RWPE2 (cell line): ENCODE results near the gene GGTLC1.

Experiments used
- ATAC-seq: fragments of 200-7000 bp; cut with Tn5 transposase; 3 replicates; pipeline ENCODE4 v1.9.1; 2021; ENCODE audit warnings: low read depth
- DNase-seq: peaks from one replicate; pipeline ENCODE4 v3.0.0-alpha.2; 2020; ENCODE audit warnings: low spot score
- H3K27ac ChIP-seq: fragments of 450-650 bp; 2 replicates; pipeline ENCODE4 v1.5.1; 2017; ENCODE audit warnings: mild to moderate bottlenecking; ENCODE audit not compliant: poor library complexity, severe bottlenecking
- H3K27me3 ChIP-seq: fragments of 250-450 bp; sonication (Bioruptor Pico); 2 replicates; pipeline ENCODE4 v1.5.1; 2021; ENCODE audit warnings: mild to moderate bottlenecking, moderate library complexity; ENCODE audit not compliant: insufficient read depth, poor library complexity, severe bottlenecking
- H3K36me3 ChIP-seq: fragments of 250-450 bp; sonication (Bioruptor Pico); 2 replicates; pipeline ENCODE4 v1.5.1; 2020; ENCODE audit warnings: low read depth, mild to moderate bottlenecking, moderate library complexity
- H3K4me1 ChIP-seq: fragments of 250-450 bp; sonication (Bioruptor Pico); 2 replicates; pipeline ENCODE4 v1.5.1; 2021; ENCODE audit warnings: mild to moderate bottlenecking, moderate library complexity; ENCODE audit not compliant: insufficient read depth, poor library complexity, severe bottlenecking
- H3K4me3 ChIP-seq: fragments of 250-450 bp; sonication (Bioruptor Pico); 2 replicates; pipeline ENCODE4 v1.5.1; 2021; ENCODE audit warnings: mild to moderate bottlenecking, moderate library complexity; ENCODE audit not compliant: severe bottlenecking
- H3K9me3 ChIP-seq: fragments of 250-450 bp; sonication (Bioruptor Pico); 2 replicates; pipeline ENCODE4 v1.5.1; 2021; ENCODE audit warnings: mild to moderate bottlenecking, moderate library complexity; ENCODE audit not compliant: severe bottlenecking
- TF ChIP-seq, protein P1 (sequence below): fragments of 450-650 bp; IDR thresholded peaks from one replicate; pipeline ENCODE4 v1.5.1; 2017; ENCODE audit warnings: mild to moderate bottlenecking, moderate library complexity; ENCODE audit not compliant: poor library complexity, severe bottlenecking

GGTLC1 gene

DNA sequence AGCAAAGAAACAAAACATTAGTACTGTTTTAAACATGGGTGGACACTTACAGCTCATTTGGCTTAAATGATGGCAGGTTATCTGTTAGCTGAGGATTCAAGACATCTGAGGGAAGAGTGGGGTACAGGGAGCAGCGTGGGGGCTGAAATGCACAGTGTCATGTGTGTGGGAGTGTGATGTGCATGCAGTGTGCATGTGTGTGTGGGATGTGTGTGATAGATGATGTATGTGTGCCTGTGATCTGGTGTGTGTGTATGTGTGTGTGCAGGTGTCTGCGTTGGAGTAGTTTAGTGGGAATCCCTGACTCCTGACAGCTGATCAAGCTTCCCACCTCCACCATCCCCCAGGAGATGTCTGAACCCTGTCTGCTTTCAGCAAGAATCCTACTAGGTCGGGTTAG lies 25.4 kb upstream of the GGTLC1 start:
- Histone ChIP-seq H3K36me3 (no peaks in the 10 kb centered on the region), H3K27me3 (no peaks in the 10 kb centered on the region), H3K4me1 (peaks cover 2% of the 10 kb centered on the region), H3K27ac (no peak overlapping the region), H3K4me3 (no peak overlapping the region), H3K9me3 (no peaks in the 10 kb centered on the region)
- TF ChIP-seq, protein P1, sequence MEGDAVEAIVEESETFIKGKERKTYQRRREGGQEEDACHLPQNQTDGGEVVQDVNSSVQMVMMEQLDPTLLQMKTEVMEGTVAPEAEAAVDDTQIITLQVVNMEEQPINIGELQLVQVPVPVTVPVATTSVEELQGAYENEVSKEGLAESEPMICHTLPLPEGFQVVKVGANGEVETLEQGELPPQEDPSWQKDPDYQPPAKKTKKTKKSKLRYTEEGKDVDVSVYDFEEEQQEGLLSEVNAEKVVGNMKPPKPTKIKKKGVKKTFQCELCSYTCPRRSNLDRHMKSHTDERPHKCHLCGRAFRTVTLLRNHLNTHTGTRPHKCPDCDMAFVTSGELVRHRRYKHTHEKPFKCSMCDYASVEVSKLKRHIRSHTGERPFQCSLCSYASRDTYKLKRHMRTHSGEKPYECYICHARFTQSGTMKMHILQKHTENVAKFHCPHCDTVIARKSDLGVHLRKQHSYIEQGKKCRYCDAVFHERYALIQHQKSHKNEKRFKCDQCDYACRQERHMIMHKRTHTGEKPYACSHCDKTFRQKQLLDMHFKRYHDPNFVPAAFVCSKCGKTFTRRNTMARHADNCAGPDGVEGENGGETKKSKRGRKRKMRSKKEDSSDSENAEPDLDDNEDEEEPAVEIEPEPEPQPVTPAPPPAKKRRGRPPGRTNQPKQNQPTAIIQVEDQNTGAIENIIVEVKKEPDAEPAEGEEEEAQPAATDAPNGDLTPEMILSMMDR, result no peak
- no peak for DNase-seq
- no peak for ATAC-seq

DNA sequence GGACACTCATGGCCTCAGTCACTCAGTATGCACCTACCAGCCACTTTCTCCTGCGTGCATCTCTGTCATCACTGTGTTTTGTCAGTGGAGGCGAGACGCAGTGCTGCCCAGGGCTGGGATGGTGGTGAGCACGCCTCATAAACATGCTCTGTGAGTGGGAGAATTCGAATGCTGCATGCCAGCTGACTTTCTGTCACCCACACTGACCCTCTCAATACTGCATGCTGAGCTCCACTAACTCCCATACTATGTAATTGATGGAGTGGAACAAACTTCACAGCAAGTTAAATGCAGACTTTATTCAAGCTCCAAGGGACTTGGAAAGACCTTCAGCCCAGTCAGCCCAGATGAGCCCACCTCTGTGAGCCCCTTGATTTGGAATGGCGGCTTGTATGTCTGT lies 22.7 kb upstream of the GGTLC1 start:
- no peaks in the 10 kb centered on the region for H3K9me3 ChIP-seq
- no peak for DNase-seq
- H3K4me3 ChIP-seq, result no peak overlapping the region
- no peaks in the 10 kb centered on the region for H3K36me3 ChIP-seq
- TF ChIP-seq, protein P1, result no peak
- no peak overlapping the region for H3K27ac ChIP-seq
- H3K4me1 ChIP-seq, result no peaks in the 10 kb centered on the region
- H3K27me3 ChIP-seq, result no peaks in the 10 kb centered on the region
- ATAC-seq, result no peak

DNA sequence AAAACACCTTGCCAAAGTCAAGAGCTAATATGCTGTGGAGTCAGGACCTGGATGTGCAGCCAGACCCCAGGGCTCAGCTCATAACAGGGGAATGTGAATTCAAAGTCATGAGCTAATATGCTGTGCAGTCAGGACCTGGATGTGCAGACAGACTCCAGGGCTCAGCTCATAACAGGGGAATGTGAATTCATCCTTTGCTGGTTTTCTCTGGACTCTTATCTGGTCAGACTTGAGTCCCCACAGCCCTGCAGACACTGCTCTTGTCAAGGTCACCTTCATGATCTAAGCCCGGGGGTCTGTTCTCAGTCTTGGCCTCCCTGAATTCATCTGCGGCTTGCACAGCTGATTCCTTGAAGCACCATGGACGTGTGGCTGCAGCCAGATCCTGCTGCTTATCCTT lies 19.2 kb upstream of the GGTLC1 start:
- no peak overlapping the region for H3K4me3 ChIP-seq
- H3K36me3 ChIP-seq, result no peaks in the 10 kb centered on the region
- ATAC-seq (no peak), DNase-seq (no peak)
- no peaks in the 10 kb centered on the region for H3K4me1 ChIP-seq
- H3K27me3 ChIP-seq, result no peaks in the 10 kb centered on the region
- TF ChIP-seq, protein P1, result no peak
- H3K9me3 ChIP-seq, result no peaks in the 10 kb centered on the region
- H3K27ac ChIP-seq, result no peak overlapping the region

DNA sequence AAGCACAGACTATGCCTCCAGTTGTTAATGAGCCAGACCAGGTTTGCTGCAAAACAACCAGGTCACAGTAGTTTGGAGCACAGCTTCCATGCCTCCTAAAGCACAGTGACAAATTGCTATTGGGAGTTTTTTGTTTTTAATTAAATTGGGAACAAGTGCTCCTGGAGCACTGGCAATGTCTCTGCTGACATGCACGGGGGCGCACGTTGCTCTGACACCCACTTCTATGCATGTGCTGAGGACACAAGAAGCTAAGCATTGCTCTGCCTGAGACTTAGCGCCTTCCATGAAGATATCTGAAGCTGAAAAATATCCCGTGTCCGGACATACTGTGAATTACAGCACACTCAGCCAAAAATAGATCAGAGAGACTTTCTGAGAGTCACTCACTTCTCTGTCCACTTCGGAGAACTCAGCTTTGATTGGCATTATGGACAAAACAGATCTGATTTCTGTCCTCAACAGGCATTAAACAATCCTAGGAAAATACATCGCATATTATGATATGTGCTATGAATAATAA lies 18.6 kb upstream of the GGTLC1 start:
- no peak for ATAC-seq
- H3K27me3 ChIP-seq, result no peaks in the 10 kb centered on the region
- no peak overlapping the region for H3K4me3 ChIP-seq
- no peak for DNase-seq
- no peaks in the 10 kb centered on the region for H3K9me3 ChIP-seq
- H3K4me1 ChIP-seq, result no peaks in the 10 kb centered on the region
- no peaks in the 10 kb centered on the region for H3K36me3 ChIP-seq
- H3K27ac ChIP-seq, result no peak overlapping the region
- TF ChIP-seq, protein P1, result no peak

DNA sequence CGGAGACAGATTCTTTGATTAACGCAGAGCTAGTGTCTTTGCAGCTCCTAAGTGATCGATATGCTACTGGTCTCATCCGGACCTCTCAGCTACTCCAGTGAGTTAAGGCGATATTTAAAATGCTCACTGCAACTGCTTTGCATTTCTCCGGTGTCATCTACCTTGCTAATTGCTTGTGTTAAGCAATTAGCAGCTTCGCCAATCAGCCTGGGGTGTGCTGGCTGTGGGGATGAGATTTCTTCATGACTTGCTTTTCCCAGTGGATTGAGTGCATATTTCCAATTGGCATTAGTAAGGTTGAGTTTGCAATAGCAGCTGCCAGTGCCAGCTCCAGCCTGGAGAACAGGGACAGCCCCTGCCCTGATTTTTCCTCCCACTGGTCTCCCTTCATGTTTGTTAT lies 18.0 kb upstream of the GGTLC1 start:
- Histone ChIP-seq H3K27ac (no peak overlapping the region), H3K4me1 (no peaks in the 10 kb centered on the region), H3K27me3 (no peaks in the 10 kb centered on the region), H3K36me3 (no peaks in the 10 kb centered on the region), H3K9me3 (no peaks in the 10 kb centered on the region), H3K4me3 (no peak overlapping the region)
- ATAC-seq (no peak), DNase-seq (no peak)
- TF ChIP-seq, protein P1, result no peak
